Stomach (tissue), 4 donors: ENCODE results near the gene KSR2.

Source experiments
- EP300 ChIP-seq: sonication (generic); formaldehyde crosslinking; IDR thresholded peaks from one replicate; pipeline ENCODE4 v1.6.1; 2017; ENCODE audit warnings: antibody characterized with exemption
- TF ChIP-seq, protein P1 (sequence below), 7 experiments: fragments of 450-650 bp in 4 of 7; fragments of 200-600 bp in 3 of 7; sonication (generic) in 3 of 7; IDR thresholded peaks; one replicate each; pipeline ENCODE4 v1.5.1; 2016 to 2019; ENCODE audit warnings: antibody characterized with exemption in 7 of 7, control low read depth in 2 of 7, mild to moderate bottlenecking in 1 of 7

DNA sequence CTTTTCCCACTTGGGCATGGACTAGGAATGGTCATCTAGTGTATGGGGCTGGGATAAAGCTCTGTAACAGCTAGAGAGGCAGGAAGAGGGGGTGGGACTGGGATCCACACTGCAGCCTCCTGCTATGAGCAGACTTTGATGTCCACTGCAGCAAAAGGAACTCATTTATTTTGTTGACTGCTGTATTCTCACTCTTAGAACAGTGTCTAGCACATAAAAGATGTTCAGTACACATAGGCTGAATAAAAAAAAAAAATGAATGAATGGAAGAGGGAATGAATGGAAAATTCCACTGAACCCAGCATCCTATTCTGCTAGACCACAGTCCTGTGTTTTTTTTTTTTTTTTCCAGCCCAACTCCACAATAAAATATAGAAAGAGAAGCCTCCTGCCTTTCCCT, 501.2 kb downstream of the KSR2 start:
- TF ChIP-seq, protein P1, sequence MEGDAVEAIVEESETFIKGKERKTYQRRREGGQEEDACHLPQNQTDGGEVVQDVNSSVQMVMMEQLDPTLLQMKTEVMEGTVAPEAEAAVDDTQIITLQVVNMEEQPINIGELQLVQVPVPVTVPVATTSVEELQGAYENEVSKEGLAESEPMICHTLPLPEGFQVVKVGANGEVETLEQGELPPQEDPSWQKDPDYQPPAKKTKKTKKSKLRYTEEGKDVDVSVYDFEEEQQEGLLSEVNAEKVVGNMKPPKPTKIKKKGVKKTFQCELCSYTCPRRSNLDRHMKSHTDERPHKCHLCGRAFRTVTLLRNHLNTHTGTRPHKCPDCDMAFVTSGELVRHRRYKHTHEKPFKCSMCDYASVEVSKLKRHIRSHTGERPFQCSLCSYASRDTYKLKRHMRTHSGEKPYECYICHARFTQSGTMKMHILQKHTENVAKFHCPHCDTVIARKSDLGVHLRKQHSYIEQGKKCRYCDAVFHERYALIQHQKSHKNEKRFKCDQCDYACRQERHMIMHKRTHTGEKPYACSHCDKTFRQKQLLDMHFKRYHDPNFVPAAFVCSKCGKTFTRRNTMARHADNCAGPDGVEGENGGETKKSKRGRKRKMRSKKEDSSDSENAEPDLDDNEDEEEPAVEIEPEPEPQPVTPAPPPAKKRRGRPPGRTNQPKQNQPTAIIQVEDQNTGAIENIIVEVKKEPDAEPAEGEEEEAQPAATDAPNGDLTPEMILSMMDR (IDR thresholded peaks at IDR 0.05), result no peak
- TF ChIP-seq EP300, result no peak
